Suppressor macrophage treated with lipopolysaccharide for 4 hours (primary cell): ENCODE data around the gene BTBD18.

ENCODE experiments used
- DNase-seq: peaks from one replicate; pipeline ENCODE4 v3.0.0-alpha.2; 2020

BTBD18 gene

GRCh38 chr11:57751676-57752253, at the start of gene BTBD18:
Gene BTBD18 (minus strand): TSS chr11:57751819. CDS start chr11:57751188, 631 bp downstream.
- DNase-seq = peak; percentile 46

GRCh38 chr11:57801183-57801485, 49.5 kb upstream of the BTBD18 start:
- DNase-seq = peak; percentile 13

GRCh38 chr11:57800444-57801182, 49.0 kb upstream of the BTBD18 start:
- peak; percentile 73 for DNase-seq

GRCh38 chr11:57798905-57799559, 47.4 kb upstream of the BTBD18 start:
- peak; percentile 33 for DNase-seq

- DNase-seq = no peak
Observed at GRCh38 chr11:57793351-57794115, 41.9 kb upstream of the BTBD18 start.

- peak; percentile 87 for DNase-seq
Observed at GRCh38 chr11:57792870-57793269, 41.3 kb upstream of the BTBD18 start.

- peak; percentile 97 for DNase-seq
Observed at GRCh38 chr11:57792060-57792541, 40.5 kb upstream of the BTBD18 start.

- no peak for DNase-seq
Observed at GRCh38 chr11:57791321-57792059, 39.9 kb upstream of the BTBD18 start.

- no peak for DNase-seq
Observed at GRCh38 chr11:57788703-57789088, 37.1 kb upstream of the BTBD18 start.

- DNase-seq = peak; percentile 78
Observed at GRCh38 chr11:57787920-57788702, 36.5 kb upstream of the BTBD18 start.

- DNase-seq = peak; percentile 32
Observed at GRCh38 chr11:57787006-57787604, 35.5 kb upstream of the BTBD18 start.

- DNase-seq = no peak
Observed at GRCh38 chr11:57786436-57786835, 34.8 kb upstream of the BTBD18 start.

- peak; percentile 25 for DNase-seq
Observed at GRCh38 chr11:57785072-57785471, 33.5 kb upstream of the BTBD18 start.

- no peak for DNase-seq
Observed at GRCh38 chr11:57781529-57781943, 29.9 kb upstream of the BTBD18 start.

- no peak for DNase-seq
Observed at GRCh38 chr11:57779276-57779675, 27.7 kb upstream of the BTBD18 start.

GRCh38 chr11:57778318-57779037, 26.9 kb upstream of the BTBD18 start:
- no peak for DNase-seq

GRCh38 chr11:57777969-57778317, 26.3 kb upstream of the BTBD18 start:
- DNase-seq = no peak

GRCh38 chr11:57776577-57777210, 25.1 kb upstream of the BTBD18 start:
- no peak for DNase-seq

GRCh38 chr11:57776031-57776521, 24.5 kb upstream of the BTBD18 start:
- no peak for DNase-seq

- no peak for DNase-seq
Observed at GRCh38 chr11:57775491-57775890, 23.9 kb upstream of the BTBD18 start.
